Right renal pelvis (tissue), 4 donors: ENCODE results near the gene HS1BP3. TPM values are rescaled to one million over a fixed set of nuclear protein-coding genes. Genes with fewer than 3 reads are reported as not detected.
A peak's percentile ranks its signal among the peaks of the same experiment; 100 is the strongest.

ENCODE experiments used
- DNase-seq, 4 donors: peaks; one replicate each; pipeline ENCODE4 v3.0.0-alpha.2; 2013; ENCODE audit warnings: low read depth in 4 of 4, low spot score in 3 of 4, missing footprints in 1 of 4
- polyA plus RNA-seq, 4 donors: library from polyadenylated mRNA; unstranded; fragments of 120-200 nt; gene quantifications; one replicate each; pipeline ENCODE4 v1.2.1, GENCODE V29; 2013; ENCODE audit not compliant: insufficient read length in 4 of 4

The HS1BP3 gene
- polyA plus RNA-seq, 4 donors: 18.9 to 22.0 (median 19.2) TPM

GRCh38 chr2:20664431-20665242 lies 13.7 kb upstream of the HS1BP3 start:
- no peak for DNase-seq

GRCh38 chr2:20664071-20664390 lies 13.1 kb upstream of the HS1BP3 start:
- DNase-seq: no peak

- no peak for DNase-seq
These were observed 12.5 kb upstream of the HS1BP3 start for GRCh38 chr2:20663196-20664070.

- no peak for DNase-seq
These were observed 11.5 kb upstream of the HS1BP3 start for GRCh38 chr2:20662308-20662937.

- DNase-seq: peak in 1 of 4 donors; percentile 69
These were observed 10.8 kb upstream of the HS1BP3 start for GRCh38 chr2:20661421-20662307.

GRCh38 chr2:20660506-20661420 lies 9.9 kb upstream of the HS1BP3 start:
- no peak for DNase-seq

- DNase-seq: no peak
These were observed 6.8 kb upstream of the HS1BP3 start for GRCh38 chr2:20657522-20658235.

GRCh38 chr2:20656561-20656960 lies 5.7 kb upstream of the HS1BP3 start:
- DNase-seq: no peak

GRCh38 chr2:20654535-20654813 lies 3.6 kb upstream of the HS1BP3 start:
- DNase-seq: no peak

GRCh38 chr2:20653695-20654534 lies 3.0 kb upstream of the HS1BP3 start:
- DNase-seq: no peak

GRCh38 chr2:20652673-20653575 lies 2.0 kb upstream of the HS1BP3 start:
- DNase-seq: no peak

- DNase-seq: no peak
These were observed 1.2 kb upstream of the HS1BP3 start for GRCh38 chr2:20652141-20652540.

GRCh38 chr2:20651731-20652099 lies 817 bp upstream of the HS1BP3 start:
- no peak for DNase-seq

GRCh38 chr2:20650393-20650876 lies 463 bp downstream of the HS1BP3 start:
- no peak for DNase-seq

GRCh38 chr2:20649976-20650375 lies 922 bp downstream of the HS1BP3 start:
- DNase-seq: no peak

GRCh38 chr2:20649576-20649975 lies 1.3 kb downstream of the HS1BP3 start:
- DNase-seq: no peak

GRCh38 chr2:20648831-20649230 lies 2.1 kb downstream of the HS1BP3 start:
- DNase-seq: no peak
